Measurements from ENCODE around the gene LDLRAD4. TPM values are rescaled to one million over a fixed set of nuclear protein-coding genes. Genes with fewer than 3 reads are reported as not detected.

The LDLRAD4 gene
- total and polyA plus RNA-seq, 2 donors (not counting 1 experiment from before 2014, with no cell fraction given), result 13.9 to 35.7 TPM

DNA sequence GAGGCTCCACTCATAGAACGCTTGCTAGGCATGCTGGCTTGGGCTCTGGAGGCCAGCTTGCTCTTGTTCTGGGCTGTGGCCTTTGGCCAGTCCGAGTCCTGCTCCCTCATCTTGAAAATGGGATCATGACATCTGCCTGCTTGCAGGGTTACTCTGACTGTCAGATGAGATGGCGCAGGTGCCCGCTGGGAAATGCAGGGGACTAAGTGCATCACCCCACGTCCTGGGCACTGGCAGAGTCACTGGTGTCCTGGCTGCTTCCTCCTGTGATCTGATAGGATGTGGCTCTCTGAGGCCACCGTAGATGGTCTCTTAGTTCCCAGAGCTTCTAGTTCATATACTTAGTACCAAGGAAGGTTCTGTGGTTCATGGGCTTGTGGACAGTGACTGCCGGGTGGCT is 18.5 kb downstream of the LDLRAD4 start:
- TF ChIP-seq CTCF (IDR thresholded peaks at IDR 0.05), result no peak
- H3K4me1 ChIP-seq (ENCODE audit: control insufficient read depth in 2 of 2, insufficient read depth in 2 of 2, low read length in 2 of 2), result no peaks in the 10 kb centered on the region
- H4K20me1 ChIP-seq (ENCODE audit: control insufficient read depth, insufficient read depth, low read length, poor library complexity, severe bottlenecking), result no peaks in the 10 kb centered on the region
- H3K4me2 ChIP-seq (replicated peaks; ENCODE audit: low read depth, low read length, poor library complexity, severe bottlenecking), result no peak overlapping the region
- no peak for ATAC-seq (ENCODE audit: low read depth)
- H2AFZ ChIP-seq (ENCODE audit: insufficient read depth, low read depth, low read length, poor library complexity, severe bottlenecking), result no peak overlapping the region
- DNase-seq, result no peak
- no peak overlapping the region for H3K27ac ChIP-seq (ENCODE audit: low read length in 2 of 2)
- no peaks in the 10 kb centered on the region for H3K79me2 ChIP-seq (ENCODE audit: control insufficient read depth, insufficient read depth, low read length)
- H3K4me1 Mint-ChIP-seq, result no peaks in the 10 kb centered on the region
- H3K9ac ChIP-seq (ENCODE audit: low read length), result no peak overlapping the region
- peaks cover 0 to 4% (median 0%) of the 10 kb centered on the region in 3 donors for H3K9me3 ChIP-seq (ENCODE audit: control extremely low read depth in 1 of 3, control insufficient read depth in 2 of 3, insufficient read depth in 1 of 3, low read length in 2 of 3)
- ChIA-PET POLR2A (no interaction called here), CTCF (no interaction called here)
- WGBS (ENCODE audit: insufficient coverage), result 88% methylated on average over 6 of the region's 7 CpGs
- no peaks in the 10 kb centered on the region for H3K27me3 ChIP-seq (replicated peaks in 1 of 4; ENCODE audit: control extremely low read depth in 1 of 4, control insufficient read depth in 3 of 4, insufficient read depth in 4 of 4, low read length in 3 of 4)
- H3K4me3 Mint-ChIP-seq, result no peak overlapping the region
- intact Hi-C loops (cut with micrococcal nuclease), result no loop called here
- H3K4me3 ChIP-seq (ENCODE audit: control extremely low read depth in 1 of 5, extremely low read depth in 1 of 5, insufficient read depth in 1 of 5, low read depth in 2 of 5, low read length in 4 of 5), result no peak overlapping the region
- no peak overlapping the region for H3K27ac Mint-ChIP-seq
- peaks cover 7% of the 10 kb centered on the region for H3K27me3 Mint-ChIP-seq
- no peaks in the 10 kb centered on the region for H3K9me3 Mint-ChIP-seq (ENCODE audit: insufficient read depth)
- H3K36me3 ChIP-seq (replicated peaks in 1 of 2; ENCODE audit: control extremely low read depth in 1 of 2, control insufficient read depth in 1 of 2, extremely low read depth in 1 of 2, insufficient read depth in 2 of 2, low read length in 1 of 2), result no peaks in the 10 kb centered on the region

- Histone ChIP-seq H3K9ac (ENCODE audit: low read length) (no peak overlapping the region), H3K36me3 (replicated peaks in 1 of 2; ENCODE audit: control extremely low read depth in 1 of 2, control insufficient read depth in 1 of 2, extremely low read depth in 1 of 2, insufficient read depth in 2 of 2, low read length in 1 of 2) (no peaks in the 10 kb centered on the region), H3K79me2 (ENCODE audit: control insufficient read depth, insufficient read depth, low read length) (no peaks in the 10 kb centered on the region), H3K9me3 (ENCODE audit: control extremely low read depth in 1 of 3, control insufficient read depth in 2 of 3, insufficient read depth in 1 of 3, low read length in 2 of 3) (peaks cover 0 to 4% (median 0%) of the 10 kb centered on the region in 3 donors), H3K27me3 (replicated peaks in 1 of 4; ENCODE audit: control extremely low read depth in 1 of 4, control insufficient read depth in 3 of 4, insufficient read depth in 4 of 4, low read length in 3 of 4) (no peaks in the 10 kb centered on the region), H4K20me1 (ENCODE audit: control insufficient read depth, insufficient read depth, low read length, poor library complexity, severe bottlenecking) (no peaks in the 10 kb centered on the region), H2AFZ (ENCODE audit: insufficient read depth, low read depth, low read length, poor library complexity, severe bottlenecking) (no peak overlapping the region), H3K4me2 (replicated peaks; ENCODE audit: low read depth, low read length, poor library complexity, severe bottlenecking) (no peak overlapping the region), H3K4me1 (ENCODE audit: control insufficient read depth in 2 of 2, insufficient read depth in 2 of 2, low read length in 2 of 2) (no peaks in the 10 kb centered on the region), H3K27ac (ENCODE audit: low read length in 2 of 2) (no peak overlapping the region), H3K4me3 (ENCODE audit: control extremely low read depth in 1 of 5, extremely low read depth in 1 of 5, insufficient read depth in 1 of 5, low read depth in 2 of 5, low read length in 4 of 5) (no peak overlapping the region)
- Mint-ChIP-seq H3K4me1 (no peaks in the 10 kb centered on the region), H3K4me3 (no peak overlapping the region), H3K27me3 (peaks cover 7% of the 10 kb centered on the region), H3K27ac (no peak overlapping the region), H3K9me3 (ENCODE audit: insufficient read depth) (no peaks in the 10 kb centered on the region)
- no peak for ATAC-seq (ENCODE audit: low read depth)
- WGBS (ENCODE audit: insufficient coverage), result 82% methylated on average over 1 of the region's 3 CpGs
- TF ChIP-seq CTCF (IDR thresholded peaks at IDR 0.05) (no peak), EZH2 (IDR thresholded peaks at IDR 0.05; ENCODE audit: borderline replicate concordance, insufficient read depth, low read depth, low read length, poor library complexity, severe bottlenecking) (no peak)
- intact Hi-C loops (cut with micrococcal nuclease), result no loop called here
- ChIA-PET CTCF (no interaction called here), POLR2A (no interaction called here)
- DNase-seq, result no peak
These were observed 19.1 kb downstream of the LDLRAD4 start for GRCh38 chr18:13237641-13238040.
